Measurements from ENCODE around the gene CCDC38.

DNA sequence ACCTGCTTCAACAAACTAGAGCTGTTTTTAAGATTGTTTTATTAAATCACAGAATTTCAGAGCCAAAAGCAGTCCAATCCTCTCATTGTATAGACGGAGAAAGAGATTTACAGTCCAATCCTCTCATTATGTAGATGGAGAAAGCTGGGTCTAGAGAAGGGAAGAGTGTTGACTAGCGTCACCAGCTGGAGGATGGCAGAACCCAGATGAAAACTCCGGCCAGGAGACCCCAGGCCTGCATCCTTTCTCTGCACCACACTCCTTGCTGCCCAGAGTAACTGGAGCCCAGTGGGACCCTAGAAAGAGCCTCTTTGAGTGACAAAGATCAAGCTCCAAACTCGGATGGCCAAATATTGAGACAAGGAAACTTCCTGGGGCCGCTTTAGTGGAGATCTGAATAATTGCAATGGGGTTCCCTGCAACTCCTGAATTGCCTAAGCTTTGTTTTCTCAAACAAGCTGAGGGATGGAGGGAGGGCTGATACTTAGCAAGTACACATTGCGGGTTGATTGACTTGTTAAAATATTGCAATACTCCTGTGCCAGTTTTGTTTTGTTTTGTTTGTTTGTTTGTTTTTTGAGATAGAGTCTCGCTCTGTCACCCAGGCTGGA, 13.2 kb upstream of the CCDC38 start:
- TF ChIP-seq, protein P1, sequence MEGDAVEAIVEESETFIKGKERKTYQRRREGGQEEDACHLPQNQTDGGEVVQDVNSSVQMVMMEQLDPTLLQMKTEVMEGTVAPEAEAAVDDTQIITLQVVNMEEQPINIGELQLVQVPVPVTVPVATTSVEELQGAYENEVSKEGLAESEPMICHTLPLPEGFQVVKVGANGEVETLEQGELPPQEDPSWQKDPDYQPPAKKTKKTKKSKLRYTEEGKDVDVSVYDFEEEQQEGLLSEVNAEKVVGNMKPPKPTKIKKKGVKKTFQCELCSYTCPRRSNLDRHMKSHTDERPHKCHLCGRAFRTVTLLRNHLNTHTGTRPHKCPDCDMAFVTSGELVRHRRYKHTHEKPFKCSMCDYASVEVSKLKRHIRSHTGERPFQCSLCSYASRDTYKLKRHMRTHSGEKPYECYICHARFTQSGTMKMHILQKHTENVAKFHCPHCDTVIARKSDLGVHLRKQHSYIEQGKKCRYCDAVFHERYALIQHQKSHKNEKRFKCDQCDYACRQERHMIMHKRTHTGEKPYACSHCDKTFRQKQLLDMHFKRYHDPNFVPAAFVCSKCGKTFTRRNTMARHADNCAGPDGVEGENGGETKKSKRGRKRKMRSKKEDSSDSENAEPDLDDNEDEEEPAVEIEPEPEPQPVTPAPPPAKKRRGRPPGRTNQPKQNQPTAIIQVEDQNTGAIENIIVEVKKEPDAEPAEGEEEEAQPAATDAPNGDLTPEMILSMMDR (conservative IDR thresholded peaks at IDR 0.05) = no peak
- no peak for TF ChIP-seq EZH2 (IDR thresholded peaks at IDR 0.05; ENCODE audit: low read depth)
